Loucy (cell line): Measurements from ENCODE around the gene SH3GL1.

ENCODE experiments used
- H2AFZ ChIP-seq: fragments of 200-600 bp; sonication (generic); 2 replicates; pipeline ENCODE4 v1.6.0; 2016; ENCODE audit warnings: antibody characterized with exemption, mild to moderate bottlenecking, low read length, moderate library complexity
- H3F3A ChIP-seq: fragments of 200-600 bp; 2 replicates; pipeline ENCODE4 v1.6.0; 2016; ENCODE audit warnings: antibody characterized with exemption, low read depth, mild to moderate bottlenecking
- H3K27me3 ChIP-seq: fragments of 200-600 bp; sonication (generic); 2 replicates; pipeline ENCODE4 v1.6.1; 2014; ENCODE audit warnings: low read length, mild to moderate bottlenecking; ENCODE audit not compliant: insufficient read depth, poor library complexity, severe bottlenecking
- H3K36me3 ChIP-seq: fragments of 200-600 bp; sonication (generic); 2 replicates; pipeline ENCODE4 v1.6.1; 2016; ENCODE audit warnings: low read length; ENCODE audit not compliant: insufficient read depth
- H3K4me1 ChIP-seq: fragments of 200-600 bp; sonication (generic); 2 replicates; pipeline ENCODE4 v1.5.1; 2014; ENCODE audit warnings: low read length, mild to moderate bottlenecking; ENCODE audit not compliant: insufficient read depth, poor library complexity, severe bottlenecking
- H3K4me2 ChIP-seq: fragments of 200-600 bp; sonication (generic); 2 replicates; pipeline ENCODE4 v1.6.0; 2014; ENCODE audit warnings: antibody characterized with exemption, low read length, low read depth, mild to moderate bottlenecking; ENCODE audit not compliant: poor library complexity, severe bottlenecking
- H3K4me3 ChIP-seq: fragments of 200-600 bp; sonication (generic); 2 replicates; pipeline ENCODE4 v1.5.1; 2014; ENCODE audit warnings: low read length, mild to moderate bottlenecking, mixed read lengths; ENCODE audit not compliant: poor library complexity, severe bottlenecking
- H3K79me2 ChIP-seq: fragments of 200-600 bp; sonication (generic); 2 replicates; pipeline ENCODE4 v1.6.1; 2014; ENCODE audit warnings: low read length; ENCODE audit not compliant: insufficient read depth
- H3K9ac ChIP-seq: fragments of 200-600 bp; sonication (generic); 2 replicates; pipeline ENCODE4 v1.6.0; 2014; ENCODE audit warnings: mild to moderate bottlenecking, low read depth, low read length, moderate library complexity; ENCODE audit not compliant: poor library complexity, severe bottlenecking
- H3K9me2 ChIP-seq: fragments of 200-600 bp; sonication (generic); replicated peaks from 2 replicates; pipeline ENCODE4 v1.6.1; 2016; ENCODE audit warnings: low read depth, low read length, mixed read lengths
- H3K9me3 ChIP-seq: fragments of 200-600 bp; sonication (generic); 2 replicates; pipeline ENCODE4 v1.6.1; 2014; ENCODE audit warnings: mild to moderate bottlenecking, antibody characterized with exemption, low read length, low read depth; ENCODE audit not compliant: insufficient read depth
- H4K20me1 ChIP-seq: fragments of 200-600 bp; sonication (generic); 2 replicates; pipeline ENCODE4 v1.6.0; 2014; ENCODE audit warnings: antibody characterized with exemption, low read length, mild to moderate bottlenecking; ENCODE audit not compliant: insufficient read depth, poor library complexity, severe bottlenecking
- EZH2phosphoT487 ChIP-seq: fragments of 200-600 bp; IDR thresholded peaks from 2 replicates; pipeline ENCODE4 v1.6.1; 2018; ENCODE audit warnings: antibody characterized with exemption, mild to moderate bottlenecking, moderate library complexity, borderline replicate concordance
- TF ChIP-seq, protein P1 (sequence below): fragments of 200-600 bp; sonication (generic); conservative IDR thresholded peaks from 2 replicates; pipeline ENCODE4 v1.5.1; 2014; ENCODE audit warnings: mild to moderate bottlenecking, antibody characterized with exemption, low read length

The SH3GL1 gene

GRCh38 chr19:4414144-4414799, 13.9 kb upstream of the SH3GL1 start:
- Histone ChIP-seq H3K4me3 (no peak overlapping the region), H3K4me1 (peaks cover 5% of the 10 kb centered on the region), H3K79me2 (peaks cover 85% of the 10 kb centered on the region), H3F3A (no peaks in the 10 kb centered on the region), H2AFZ (no peak overlapping the region), H3K27me3 (no peaks in the 10 kb centered on the region), H3K9ac (no peak overlapping the region), H3K36me3 (peaks cover 52% of the 10 kb centered on the region; the same call in 1 of the 2 replicates), H3K9me2 (no peaks in the 10 kb centered on the region), H3K9me3 (no peaks in the 10 kb centered on the region), H3K4me2 (no peak overlapping the region), H4K20me1 (peaks cover 55% of the 10 kb centered on the region)
- no peak for TF ChIP-seq EZH2phosphoT487
- TF ChIP-seq, protein P1, sequence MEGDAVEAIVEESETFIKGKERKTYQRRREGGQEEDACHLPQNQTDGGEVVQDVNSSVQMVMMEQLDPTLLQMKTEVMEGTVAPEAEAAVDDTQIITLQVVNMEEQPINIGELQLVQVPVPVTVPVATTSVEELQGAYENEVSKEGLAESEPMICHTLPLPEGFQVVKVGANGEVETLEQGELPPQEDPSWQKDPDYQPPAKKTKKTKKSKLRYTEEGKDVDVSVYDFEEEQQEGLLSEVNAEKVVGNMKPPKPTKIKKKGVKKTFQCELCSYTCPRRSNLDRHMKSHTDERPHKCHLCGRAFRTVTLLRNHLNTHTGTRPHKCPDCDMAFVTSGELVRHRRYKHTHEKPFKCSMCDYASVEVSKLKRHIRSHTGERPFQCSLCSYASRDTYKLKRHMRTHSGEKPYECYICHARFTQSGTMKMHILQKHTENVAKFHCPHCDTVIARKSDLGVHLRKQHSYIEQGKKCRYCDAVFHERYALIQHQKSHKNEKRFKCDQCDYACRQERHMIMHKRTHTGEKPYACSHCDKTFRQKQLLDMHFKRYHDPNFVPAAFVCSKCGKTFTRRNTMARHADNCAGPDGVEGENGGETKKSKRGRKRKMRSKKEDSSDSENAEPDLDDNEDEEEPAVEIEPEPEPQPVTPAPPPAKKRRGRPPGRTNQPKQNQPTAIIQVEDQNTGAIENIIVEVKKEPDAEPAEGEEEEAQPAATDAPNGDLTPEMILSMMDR = no peak

DNA sequence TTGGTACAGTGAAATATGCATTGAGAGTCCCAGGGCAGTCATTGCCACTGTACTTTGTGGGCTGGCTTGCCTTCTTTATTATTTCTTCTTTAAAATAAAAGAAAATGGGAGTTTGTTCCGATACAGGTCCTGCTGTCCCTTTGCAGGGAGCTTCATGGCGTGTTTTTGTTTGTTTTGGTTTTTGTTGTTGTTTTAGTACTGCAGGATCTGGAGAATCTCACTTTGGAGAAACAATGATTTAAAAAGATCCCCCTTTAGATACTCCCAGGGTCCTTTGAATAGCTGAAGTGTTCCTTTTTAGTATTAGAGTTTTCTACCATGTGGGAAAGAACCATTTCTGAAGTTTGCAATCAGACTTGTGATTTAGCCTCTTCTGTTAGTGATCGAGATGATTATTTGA, 13.2 kb upstream of the SH3GL1 start:
- no peak overlapping the region for H3K4me3 ChIP-seq
- peaks cover 54% of the 10 kb centered on the region; the same call in 1 of the 2 replicates for H3K36me3 ChIP-seq
- H3K4me2 ChIP-seq = no peak overlapping the region
- H3K27me3 ChIP-seq = no peaks in the 10 kb centered on the region
- H4K20me1 ChIP-seq = peaks cover 59% of the 10 kb centered on the region
- peaks cover 92% of the 10 kb centered on the region for H3K79me2 ChIP-seq
- TF ChIP-seq, protein P1 = no peak
- no peak for TF ChIP-seq EZH2phosphoT487
- no peak overlapping the region for H3K9ac ChIP-seq
- peaks cover 5% of the 10 kb centered on the region for H3K4me1 ChIP-seq
- no peak overlapping the region for H2AFZ ChIP-seq
- no peaks in the 10 kb centered on the region for H3K9me3 ChIP-seq
- H3K9me2 ChIP-seq = no peaks in the 10 kb centered on the region
- no peaks in the 10 kb centered on the region for H3F3A ChIP-seq

DNA sequence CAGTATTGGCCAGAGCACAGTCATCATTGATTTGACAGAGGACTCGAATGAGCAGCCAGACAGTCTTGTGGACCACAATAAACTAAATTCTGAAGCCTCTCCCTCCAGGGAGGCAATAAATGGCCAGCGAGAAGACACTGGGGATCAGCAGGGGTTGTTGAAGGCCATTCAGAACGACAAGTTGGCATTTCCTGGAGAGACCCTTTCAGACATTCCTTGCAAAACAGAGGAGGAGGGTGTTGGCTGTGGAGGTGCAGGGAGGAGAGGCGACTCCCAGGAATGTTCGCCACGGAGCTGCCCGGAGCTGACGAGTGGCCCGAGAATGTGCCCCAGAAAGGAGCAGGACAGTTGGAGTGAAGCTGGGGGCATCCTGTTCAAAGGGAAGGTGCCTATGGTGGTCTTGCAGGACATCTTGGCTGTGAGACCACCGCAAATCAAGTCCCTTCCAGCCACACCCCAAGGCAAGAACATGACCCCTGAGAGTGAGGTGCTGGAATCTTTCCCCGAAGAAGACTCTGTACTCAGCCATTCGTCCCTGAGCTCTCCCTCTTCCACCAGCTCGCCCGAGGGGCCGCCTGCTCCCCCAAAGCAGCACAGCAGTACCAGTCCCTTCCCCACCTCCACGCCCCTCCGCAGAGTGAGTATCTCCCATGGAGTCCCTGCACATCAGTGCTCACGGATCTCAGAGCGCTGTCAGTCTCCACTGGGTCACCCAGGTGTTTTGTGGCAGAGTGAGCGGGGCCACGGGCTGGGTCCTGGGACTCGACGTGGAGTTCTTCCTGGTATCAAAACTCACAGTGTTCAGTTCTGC, 9.0 kb upstream of the SH3GL1 start:
- no peak overlapping the region for H3K4me3 ChIP-seq

More for the DNA sequence above, 9.0 kb upstream of the SH3GL1 start:
- H3K27me3 ChIP-seq = no peaks in the 10 kb centered on the region
- H4K20me1 ChIP-seq = peaks cover 56% of the 10 kb centered on the region
- H3K4me2 ChIP-seq = no peak overlapping the region
- peaks cover 20% of the 10 kb centered on the region for H3K4me1 ChIP-seq
- H3K9me3 ChIP-seq = no peaks in the 10 kb centered on the region
- H3K9me2 ChIP-seq = no peaks in the 10 kb centered on the region
- TF ChIP-seq, protein P1 = no peak
- TF ChIP-seq EZH2phosphoT487 = no peak
- peaks cover 98% of the 10 kb centered on the region for H3K79me2 ChIP-seq
- H2AFZ ChIP-seq = no peak overlapping the region
- H3K36me3 ChIP-seq = peaks cover 56% of the 10 kb centered on the region; the same call in 1 of the 2 replicates
- no peak overlapping the region for H3K9ac ChIP-seq
- H3F3A ChIP-seq = no peaks in the 10 kb centered on the region
